Thymus (tissue), 11 donors: Measurements from ENCODE around the gene MROH8. TPM values are rescaled to one million over a fixed set of nuclear protein-coding genes. Genes with fewer than 3 reads are reported as not detected.

ENCODE experiments used
- DNase-seq, 9 donors: peaks; one replicate each; pipeline ENCODE4 v3.0.0-alpha.2; 2013; ENCODE audit warnings: low spot score in 9 of 9, low read depth in 6 of 9, missing footprints in 1 of 9
- H3K27ac ChIP-seq, 2 donors: one replicate each; pipeline ENCODE4 v1.5.1; 2013; ENCODE audit warnings: control low read depth in 1 of 2, low read depth in 1 of 2, low read length in 1 of 2, mild to moderate bottlenecking in 1 of 2, moderate library complexity in 1 of 2
- H3K27me3 ChIP-seq, 2 donors: one replicate each; pipeline ENCODE4 v1.5.1; 2013; ENCODE audit warnings: low read length in 1 of 2; ENCODE audit not compliant: control insufficient read depth in 2 of 2, insufficient read depth in 1 of 2
- H3K36me3 ChIP-seq, 2 donors: one replicate each; pipeline ENCODE4 v1.5.1; 2013; ENCODE audit warnings: low read length in 1 of 2, mild to moderate bottlenecking in 1 of 2, moderate library complexity in 1 of 2; ENCODE audit not compliant: control insufficient read depth in 2 of 2, insufficient read depth in 2 of 2
- H3K4me1 ChIP-seq, 2 donors: one replicate each; pipeline ENCODE4 v1.5.1; 2013; ENCODE audit warnings: low read length in 2 of 2; ENCODE audit not compliant: control insufficient read depth in 2 of 2, insufficient read depth in 2 of 2
- H3K4me3 ChIP-seq, 2 donors: one replicate each; pipeline ENCODE4 v1.5.1; 2013; ENCODE audit warnings: low read length in 2 of 2, control low read depth in 1 of 2, mild to moderate bottlenecking in 1 of 2
- H3K9me3 ChIP-seq, 2 donors: one replicate each; pipeline ENCODE4 v1.5.1; 2013; ENCODE audit warnings: low read length in 1 of 2, mild to moderate bottlenecking in 1 of 2; ENCODE audit not compliant: control insufficient read depth in 2 of 2, insufficient read depth in 1 of 2
- WGBS: extraction: QIAGEN DNeasy Blood & Tissue Kit; methylation state at CpG from one replicate; pipeline ENCODE4 v1.1.7; 2013; 5-methylcytosine and 5-hydroxymethylcytosine counted together
- polyA plus RNA-seq: library from polyadenylated mRNA; stranded (reverse); fragments of 200-250 nt; gene quantifications from one replicate; pipeline ENCODE4 v1.2.3, GENCODE V29; 2013
- total RNA-seq: library from RNA; stranded (reverse); fragments of 120-200 nt; gene quantifications from one replicate; pipeline ENCODE4 v1.2.4, GENCODE V29; 2013
- donor health status: healthy.

The MROH8 gene
- total and polyA plus RNA-seq, 2 donors: 2.8 to 3.2 TPM

GRCh38 chr20:37219751-37220668, 40.7 kb upstream of the MROH8 start:
- H3K4me1 ChIP-seq: no peaks in the 10 kb centered on the region
- no peak overlapping the region for H3K27ac ChIP-seq
- H3K36me3 ChIP-seq: peaks cover 32 to 55% of the 10 kb centered on the region in 2 donors
- no peaks in the 10 kb centered on the region for H3K9me3 ChIP-seq
- no peaks in the 10 kb centered on the region for H3K27me3 ChIP-seq
- no peak for DNase-seq
- no peak overlapping the region for H3K4me3 ChIP-seq
- WGBS: 98% methylated on average over 10 of the region's 10 CpGs

DNA sequence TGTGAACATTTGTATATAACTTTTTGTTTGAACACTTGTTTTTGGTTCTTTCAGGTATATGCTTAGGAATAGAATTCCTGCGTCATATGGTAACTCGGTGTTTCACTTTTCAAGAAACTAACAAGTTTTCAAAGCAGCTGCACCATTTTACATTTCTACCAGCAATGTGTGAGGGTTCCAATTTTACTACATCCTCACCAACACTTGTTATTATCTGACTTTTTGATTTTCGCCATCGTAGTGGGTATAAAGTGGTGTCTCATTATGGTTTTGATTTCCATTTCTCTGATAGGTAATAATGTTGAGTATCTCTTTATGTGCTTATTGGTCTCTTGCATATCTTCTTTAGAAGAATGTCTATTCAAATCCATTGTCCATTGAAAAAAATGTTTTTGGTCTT, 39.6 kb upstream of the MROH8 start:
- no peaks in the 10 kb centered on the region for H3K4me1 ChIP-seq
- peaks cover 22 to 52% of the 10 kb centered on the region in 2 donors for H3K36me3 ChIP-seq
- no peaks in the 10 kb centered on the region for H3K9me3 ChIP-seq
- H3K4me3 ChIP-seq: no peak overlapping the region
- H3K27me3 ChIP-seq: no peaks in the 10 kb centered on the region
- no peak overlapping the region for H3K27ac ChIP-seq
- WGBS: 85% methylated on average over 4 of the region's 4 CpGs
- no peak for DNase-seq

GRCh38 chr20:37218441-37218840, 39.1 kb upstream of the MROH8 start:
- no peaks in the 10 kb centered on the region for H3K27me3 ChIP-seq
- no peaks in the 10 kb centered on the region for H3K4me1 ChIP-seq
- H3K4me3 ChIP-seq: no peak overlapping the region
- peaks cover 22 to 53% of the 10 kb centered on the region in 2 donors for H3K36me3 ChIP-seq
- no peak overlapping the region for H3K27ac ChIP-seq
- DNase-seq: no peak
- WGBS: over 99% methylated on average over 4 of the region's 4 CpGs
- no peaks in the 10 kb centered on the region for H3K9me3 ChIP-seq

DNA sequence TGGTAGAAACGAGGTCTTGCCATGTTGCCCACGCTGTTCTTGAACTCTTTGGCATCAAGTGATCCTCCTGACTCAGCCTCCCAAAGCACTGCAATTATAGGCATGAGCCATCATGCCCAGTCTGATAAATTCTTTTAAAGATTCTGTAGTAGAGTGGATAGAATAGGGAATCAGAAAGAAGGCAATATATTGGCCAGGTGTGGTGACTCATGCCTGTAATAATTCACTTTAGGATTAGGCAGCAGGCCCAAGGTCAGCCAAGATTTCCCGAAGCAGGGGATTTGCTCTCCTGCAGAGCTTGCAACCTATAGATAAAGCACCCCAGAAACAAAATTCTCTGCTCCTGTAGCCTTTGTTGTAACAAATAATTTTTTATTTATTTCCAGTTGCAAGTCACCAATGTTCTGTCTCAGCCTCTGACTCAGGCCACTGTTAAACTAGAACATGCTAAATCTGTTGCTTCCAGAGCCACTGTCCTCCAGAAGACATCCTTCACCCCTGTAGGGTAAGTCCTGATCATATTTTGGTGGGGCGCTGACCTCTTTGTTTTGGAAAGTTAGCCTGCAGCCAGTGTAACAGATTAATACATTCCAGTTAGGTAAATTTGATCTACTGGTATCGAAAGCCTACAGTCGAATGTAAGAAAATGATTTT, 30.4 kb upstream of the MROH8 start:
- Histone ChIP-seq H3K4me1 (no peaks in the 10 kb centered on the region), H3K27ac (no peak overlapping the region), H3K9me3 (no peaks in the 10 kb centered on the region), H3K36me3 (peaks cover 48 to 83% of the 10 kb centered on the region in 2 donors), H3K27me3 (no peaks in the 10 kb centered on the region), H3K4me3 (no peak overlapping the region)
- WGBS: 97% methylated on average over 6 of the region's 6 CpGs
- no peak for DNase-seq

DNA sequence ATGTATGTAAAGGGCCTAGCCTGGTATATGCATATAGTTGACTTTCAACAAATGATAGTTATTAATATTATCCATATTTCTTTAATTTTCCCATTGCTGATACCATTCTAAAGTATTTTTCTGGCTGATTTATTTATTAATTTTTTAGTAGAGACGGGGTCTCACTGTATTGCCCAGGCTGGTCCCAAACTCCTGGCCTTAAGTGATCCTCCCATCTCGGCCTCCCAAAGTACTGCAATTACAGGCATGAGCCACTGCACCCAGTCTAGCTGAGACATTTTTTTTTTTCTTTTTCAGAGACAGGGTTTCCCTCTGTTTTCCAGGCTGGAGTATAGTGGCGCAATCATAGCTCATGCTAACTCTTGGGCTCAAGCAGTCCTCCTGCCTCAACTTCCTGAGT, 29.8 kb upstream of the MROH8 start:
- Histone ChIP-seq H3K9me3 (no peaks in the 10 kb centered on the region), H3K27ac (no peak overlapping the region), H3K4me3 (no peak overlapping the region), H3K27me3 (no peaks in the 10 kb centered on the region), H3K36me3 (peaks cover 54 to 84% of the 10 kb centered on the region in 2 donors), H3K4me1 (no peaks in the 10 kb centered on the region)
- 100% methylated on average over 3 of the region's 3 CpGs for WGBS
- no peak for DNase-seq

DNA sequence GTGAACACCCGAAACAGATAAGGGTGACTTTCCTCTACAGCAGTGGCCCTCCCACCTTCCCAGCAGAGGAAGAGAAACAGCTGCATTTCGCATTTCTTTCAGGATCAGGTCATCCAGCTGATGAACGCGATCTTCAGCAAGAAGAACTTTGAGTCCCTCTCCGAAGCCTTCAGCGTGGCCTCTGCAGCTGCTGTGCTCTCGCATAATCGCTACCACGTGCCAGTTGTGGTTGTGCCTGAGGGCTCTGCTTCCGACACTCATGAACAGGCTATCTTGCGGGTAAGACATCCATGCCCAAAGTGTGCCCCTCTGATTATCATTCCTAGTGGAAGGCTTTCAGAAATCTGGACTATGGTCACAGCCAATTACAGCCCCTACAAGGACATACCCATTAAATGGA, 27.8 kb upstream of the MROH8 start:
- no peaks in the 10 kb centered on the region for H3K9me3 ChIP-seq
- DNase-seq: no peak
- no peak overlapping the region for H3K4me3 ChIP-seq
- no peak overlapping the region for H3K27ac ChIP-seq
- no peaks in the 10 kb centered on the region for H3K4me1 ChIP-seq
- H3K27me3 ChIP-seq: no peaks in the 10 kb centered on the region
- H3K36me3 ChIP-seq: peaks cover 55 to 83% of the 10 kb centered on the region in 2 donors
- 98% methylated on average over 11 of the region's 11 CpGs for WGBS

- Histone ChIP-seq H3K4me1 (no peaks in the 10 kb centered on the region), H3K27me3 (no peaks in the 10 kb centered on the region), H3K9me3 (no peaks in the 10 kb centered on the region), H3K4me3 (no peak overlapping the region), H3K27ac (no peak overlapping the region), H3K36me3 (peaks cover 49 to 86% of the 10 kb centered on the region in 2 donors)
- 95% methylated on average over 2 of the region's 2 CpGs for WGBS
- no peak for DNase-seq
These were observed 26.4 kb upstream of the MROH8 start for GRCh38 chr20:37205794-37206193.

GRCh38 chr20:37205130-37205529, 25.8 kb upstream of the MROH8 start:
- Histone ChIP-seq H3K27ac (no peak overlapping the region), H3K27me3 (no peaks in the 10 kb centered on the region), H3K4me1 (no peaks in the 10 kb centered on the region), H3K9me3 (no peaks in the 10 kb centered on the region), H3K4me3 (no peak overlapping the region), H3K36me3 (peaks cover 49 to 92% of the 10 kb centered on the region in 2 donors)
- 97% methylated on average over 6 of the region's 6 CpGs for WGBS
- no peak for DNase-seq

- 98% methylated on average over 3 of the region's 3 CpGs for WGBS
- no peaks in the 10 kb centered on the region for H3K27me3 ChIP-seq
- H3K4me3 ChIP-seq: no peak overlapping the region
- no peaks in the 10 kb centered on the region for H3K4me1 ChIP-seq
- H3K36me3 ChIP-seq: peaks cover 50 to 86% of the 10 kb centered on the region in 2 donors
- no peak overlapping the region for H3K27ac ChIP-seq
- no peak for DNase-seq
- H3K9me3 ChIP-seq: no peaks in the 10 kb centered on the region
These were observed 24.7 kb upstream of the MROH8 start for GRCh38 chr20:37204056-37204455.
